HPDE6-E6E7 (cell line): ENCODE results near the gene SLFN12L.
A peak's percentile ranks its signal among the peaks of the same experiment; 100 is the strongest.
"Not testable (repeated sequence)": the region's sequence is repeated elsewhere in the genome, so short reads cannot be mapped to it uniquely, and the experiment has no call there.

Experiments
- DNase-seq: peaks from one replicate; pipeline ENCODE4 v3.0.0; 2011; ENCODE audit warnings: missing footprints; ENCODE audit errors: extremely low spot score

Gene SLFN12L

DNA sequence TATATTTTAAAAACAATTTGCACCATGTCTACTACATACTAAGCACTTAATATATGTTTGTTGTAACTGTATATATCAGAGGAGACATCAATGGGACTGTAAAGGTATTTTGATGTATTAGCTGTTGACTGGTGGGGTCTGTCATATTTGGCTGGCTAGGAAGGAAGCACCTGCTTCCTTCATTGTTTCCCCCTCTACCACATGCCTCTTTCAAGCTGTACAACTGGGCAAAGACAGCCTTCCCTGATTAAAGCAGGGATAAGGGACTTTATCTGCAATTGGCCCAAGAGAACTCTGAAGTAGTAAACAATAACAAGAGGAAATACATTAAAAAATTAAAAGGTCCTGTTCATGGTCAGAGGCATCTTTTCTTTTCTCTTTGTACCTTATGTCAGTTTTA lies 5.5 kb upstream of the SLFN12L start:
- no peak for DNase-seq

DNA sequence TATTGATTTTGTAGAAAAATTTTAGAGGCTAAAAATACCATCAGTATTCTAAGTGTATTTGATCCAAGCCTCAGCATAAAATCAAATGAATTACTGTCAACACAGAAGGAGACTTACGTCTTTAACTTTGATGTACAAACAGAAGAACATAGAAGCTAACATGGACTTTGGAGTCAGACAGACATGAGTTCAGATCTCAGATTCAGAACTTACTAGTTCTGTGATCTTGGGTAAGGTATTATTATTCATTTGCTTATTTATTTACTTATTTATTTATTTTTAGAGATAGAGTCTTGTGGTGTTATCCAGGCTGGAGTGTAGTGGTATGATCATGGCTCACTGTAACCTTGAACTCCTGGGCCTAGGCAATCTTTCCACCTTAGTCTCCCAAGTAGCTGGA lies 4.0 kb upstream of the SLFN12L start:
- no peak for DNase-seq

DNA sequence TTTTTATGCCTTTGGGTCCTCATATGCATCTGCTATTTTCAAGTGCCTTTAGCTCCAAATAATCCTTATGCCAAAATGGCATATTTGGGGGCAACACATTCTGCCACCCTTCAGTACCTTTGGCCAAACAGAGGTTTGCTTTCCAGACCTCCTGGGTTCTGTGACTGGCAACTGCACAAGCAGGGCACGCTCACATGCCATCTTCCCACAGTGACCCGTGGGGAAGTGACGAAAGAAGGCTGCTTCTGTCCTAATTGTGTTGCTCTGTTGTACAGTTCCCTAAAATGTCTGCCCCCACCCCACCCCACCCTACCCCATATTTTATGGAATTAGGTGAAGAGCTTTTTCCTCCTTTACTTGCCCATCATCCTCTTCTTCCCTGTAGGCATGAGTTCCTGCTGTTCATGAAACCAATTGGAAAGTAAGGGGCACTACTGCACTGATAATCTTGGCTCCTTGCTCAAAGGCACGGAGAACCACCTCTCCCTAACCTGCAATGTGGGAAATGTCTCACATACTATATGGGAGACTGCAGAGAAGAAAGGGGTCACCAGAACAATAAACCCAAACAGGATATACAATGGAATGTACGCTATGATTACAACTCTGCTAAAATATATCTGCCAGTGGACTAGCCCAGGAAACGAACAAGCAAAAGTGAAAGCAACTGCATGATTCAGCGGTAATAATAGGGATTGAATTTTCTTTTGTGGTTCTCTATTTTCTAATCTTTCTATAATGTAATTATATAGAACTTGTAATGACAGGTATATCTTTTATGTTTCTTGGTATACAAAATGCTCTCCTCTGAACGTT lies 3.3 kb upstream of the SLFN12L start:
- DNase-seq, result peak; percentile 37

DNA sequence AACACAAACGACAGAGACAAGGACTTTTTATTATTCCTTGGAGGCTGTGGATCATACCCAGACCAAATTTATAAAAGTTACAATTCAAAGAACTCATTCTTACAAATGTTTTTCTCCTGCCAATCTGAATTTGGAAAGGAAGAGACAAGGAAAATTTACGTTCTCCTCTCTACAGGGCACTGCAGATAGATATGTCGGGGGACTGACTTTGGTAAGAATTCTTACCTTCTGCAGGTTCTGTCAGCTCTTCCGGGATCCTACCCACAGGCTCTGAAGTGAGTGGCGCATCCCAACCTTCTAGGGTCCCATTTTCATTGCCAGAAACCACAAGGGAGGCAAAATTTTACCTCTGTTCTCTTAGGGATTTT lies 2.2 kb upstream of the SLFN12L start:
- no peak for DNase-seq

DNA sequence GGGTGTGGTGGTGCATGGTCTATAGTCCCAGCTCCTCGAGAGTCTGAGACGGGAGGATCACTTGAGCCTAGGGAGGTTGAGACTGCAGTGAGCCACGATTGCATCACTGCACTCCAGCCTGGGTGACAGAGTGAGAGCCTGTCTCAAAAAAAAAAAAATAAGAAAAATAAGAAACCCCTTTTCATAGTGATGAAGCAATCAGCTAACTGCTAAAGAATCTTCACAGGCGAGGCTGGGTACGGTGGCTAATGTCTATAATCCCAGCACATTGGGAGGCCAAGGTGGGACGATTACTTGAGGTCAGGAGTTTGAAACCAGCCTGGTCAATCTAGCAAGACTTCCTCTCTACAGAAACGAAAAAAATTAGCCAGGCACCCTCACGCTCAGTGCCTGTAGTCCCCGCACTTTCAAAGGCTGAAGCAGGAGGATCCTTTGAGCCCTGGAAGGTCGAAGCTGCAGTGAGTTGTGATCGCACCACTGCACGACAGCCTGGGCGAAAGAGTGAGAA lies 760 bp downstream of the SLFN12L start:
- no peak for DNase-seq

DNA sequence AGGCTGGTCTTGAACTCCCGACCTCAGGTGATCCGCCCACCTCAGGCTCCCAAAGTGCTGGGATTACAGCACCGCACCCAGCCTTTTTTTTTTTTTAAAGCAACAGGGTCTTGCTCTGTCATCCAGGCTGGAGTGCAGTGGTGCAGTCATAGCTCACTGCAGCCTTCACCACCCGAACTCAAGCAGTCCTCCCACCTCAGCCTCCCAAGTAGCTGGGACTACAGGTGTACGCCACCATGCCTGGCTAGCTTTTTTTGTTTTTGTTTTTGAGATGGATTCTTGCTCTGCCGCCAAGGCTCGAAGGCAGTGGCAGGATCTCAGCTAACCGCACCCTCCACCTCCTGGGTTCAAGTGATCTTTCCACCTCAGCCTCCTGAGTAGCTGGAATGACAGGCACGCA lies 2.1 kb downstream of the SLFN12L start:
- DNase-seq, result not testable (repeated sequence)

DNA sequence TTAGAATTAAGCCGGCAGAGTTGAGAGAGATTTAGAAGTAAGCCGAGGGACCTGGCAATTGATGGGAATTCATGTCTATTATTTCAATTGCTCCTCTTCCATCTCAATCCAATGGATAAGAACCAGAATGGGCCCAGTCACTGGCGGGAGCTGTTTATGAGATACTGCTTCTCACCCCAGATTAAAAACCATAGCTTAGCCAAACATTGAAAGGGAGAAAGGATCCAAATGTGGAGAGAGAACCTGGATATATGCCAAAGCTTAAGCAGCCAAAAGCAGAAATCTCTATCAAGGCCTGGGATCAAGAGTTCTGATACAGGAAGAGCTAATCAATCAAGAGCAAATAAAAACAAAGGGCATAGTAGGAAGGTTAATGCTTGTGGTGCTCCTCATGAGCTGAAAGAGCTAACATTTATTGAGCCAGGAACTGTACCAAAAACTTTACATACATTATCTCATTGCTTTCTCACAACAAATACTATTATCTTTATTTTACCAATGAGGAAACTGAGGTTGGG lies 2.8 kb downstream of the SLFN12L start:
- no peak for DNase-seq

DNA sequence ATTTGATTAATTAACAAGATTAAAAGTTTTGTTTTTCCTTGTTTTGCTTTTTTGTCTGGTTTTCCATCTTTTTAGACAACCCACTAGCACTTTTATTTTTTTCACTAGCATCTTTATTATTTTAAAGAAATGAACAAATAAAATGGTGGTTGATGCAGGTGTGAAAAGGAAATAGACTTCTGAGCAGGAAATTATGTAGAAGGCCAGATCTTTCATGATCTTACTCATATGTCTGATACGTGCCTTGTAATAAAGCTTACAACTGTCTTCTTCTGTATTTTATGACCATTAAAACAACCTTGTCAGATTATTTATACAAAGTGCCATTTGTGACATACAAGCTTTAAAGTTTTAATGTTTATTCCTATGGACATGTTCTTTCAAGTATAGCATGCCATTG lies 6.3 kb downstream of the SLFN12L start:
- no peak for DNase-seq

DNA sequence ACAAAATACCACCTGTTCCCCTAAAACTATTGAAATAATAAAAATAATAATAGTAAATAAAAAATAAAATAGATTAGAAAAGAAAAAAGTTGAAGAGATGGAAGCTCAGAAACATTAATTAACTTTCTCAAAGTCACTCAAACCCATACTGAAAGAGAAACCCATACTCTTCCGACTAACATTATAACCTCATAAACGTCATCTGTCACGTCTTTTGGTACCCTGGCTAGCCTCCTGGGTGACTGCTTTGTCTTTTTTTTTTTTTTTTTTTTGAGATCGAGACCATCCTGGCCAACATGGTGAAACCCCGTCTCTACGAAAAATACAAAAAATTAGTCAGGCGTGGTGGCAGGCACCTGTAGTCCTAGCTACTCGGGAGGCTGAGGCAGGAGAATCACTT lies 7.6 kb downstream of the SLFN12L start:
- no peak for DNase-seq

DNA sequence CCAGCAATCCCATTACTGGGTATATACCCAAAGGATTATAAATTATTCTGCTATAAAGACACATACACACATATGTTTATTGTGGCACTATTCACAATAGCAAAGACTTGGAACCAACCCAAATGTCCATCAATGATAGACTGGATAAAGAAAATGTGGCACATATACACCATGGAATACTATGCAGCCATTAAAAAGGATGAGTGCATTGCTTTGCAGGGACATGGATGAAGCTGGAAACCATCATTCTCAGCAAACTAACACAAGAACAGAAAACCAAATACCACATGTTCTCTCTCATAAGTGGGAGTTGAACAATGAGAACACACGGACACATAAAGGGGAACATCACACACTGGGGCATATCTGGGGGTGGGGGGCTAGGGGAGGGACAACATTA lies 8.2 kb downstream of the SLFN12L start:
- DNase-seq, result not testable (repeated sequence)

DNA sequence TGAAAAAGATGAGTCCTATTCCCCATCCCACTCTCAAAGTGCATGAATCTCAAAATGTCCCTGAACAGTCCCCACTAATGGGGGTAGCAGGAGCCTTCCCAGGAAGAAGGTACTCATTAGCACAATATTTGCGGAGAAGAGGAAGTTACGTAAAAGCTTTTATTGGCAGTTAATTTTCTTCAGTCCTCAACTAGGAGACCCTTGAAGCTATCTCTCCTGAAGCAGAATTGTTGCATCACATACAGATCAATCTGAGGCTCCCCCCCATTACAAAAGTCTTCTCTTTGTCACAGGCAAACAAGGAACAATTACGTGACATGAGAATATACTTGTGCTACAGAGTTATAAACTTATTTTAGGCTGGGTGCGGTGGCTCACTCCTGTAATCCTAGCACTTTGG lies 14.2 kb downstream of the SLFN12L start:
- DNase-seq, result no peak

DNA sequence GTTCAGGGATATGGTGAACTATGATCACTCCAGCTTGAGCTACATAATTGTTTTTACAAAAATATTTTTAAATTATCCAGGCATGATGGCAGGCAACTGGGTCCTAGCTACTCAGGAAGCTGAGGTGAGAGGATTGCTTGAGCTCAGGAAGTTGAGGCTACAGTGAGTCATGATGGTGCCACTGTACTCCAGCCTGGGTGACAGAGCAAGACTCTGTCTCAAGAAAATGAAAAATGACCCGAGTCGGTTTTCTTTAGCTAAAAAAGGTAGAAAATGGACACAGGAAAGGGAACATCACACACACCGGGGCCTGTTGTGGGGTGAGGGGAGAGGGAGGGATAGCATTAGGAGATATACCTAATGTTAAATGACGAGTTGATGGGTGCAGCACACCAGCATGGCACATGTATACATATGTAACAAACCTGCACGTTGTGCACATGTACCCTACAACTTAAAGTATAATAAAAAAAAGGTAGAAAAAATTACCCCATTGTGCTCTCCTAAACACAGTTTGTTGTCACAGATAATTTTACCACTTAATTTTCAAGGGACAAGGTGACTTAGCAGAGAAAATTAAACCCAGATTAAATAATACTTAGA lies 15.7 kb downstream of the SLFN12L start:
- DNase-seq, result not testable (repeated sequence)

DNA sequence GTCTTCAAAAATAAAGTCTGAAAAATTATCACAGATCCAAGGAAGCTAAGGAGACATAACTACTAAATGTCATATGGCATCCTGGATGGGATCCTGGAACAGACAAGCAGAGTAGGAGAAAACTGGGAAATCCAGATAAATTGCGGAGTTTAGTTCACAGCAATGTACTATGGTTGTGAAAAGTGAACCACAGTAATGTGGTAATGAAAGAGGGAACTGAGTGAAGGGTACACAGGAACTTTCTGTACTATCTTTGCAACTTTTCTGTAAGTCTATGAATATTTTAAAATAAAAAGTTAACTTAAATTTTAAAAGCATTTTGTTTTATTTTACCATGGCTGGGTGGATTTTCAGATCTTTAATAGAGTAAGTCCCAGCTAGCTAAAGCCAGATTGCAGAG lies 16.3 kb downstream of the SLFN12L start:
- no peak for DNase-seq

DNA sequence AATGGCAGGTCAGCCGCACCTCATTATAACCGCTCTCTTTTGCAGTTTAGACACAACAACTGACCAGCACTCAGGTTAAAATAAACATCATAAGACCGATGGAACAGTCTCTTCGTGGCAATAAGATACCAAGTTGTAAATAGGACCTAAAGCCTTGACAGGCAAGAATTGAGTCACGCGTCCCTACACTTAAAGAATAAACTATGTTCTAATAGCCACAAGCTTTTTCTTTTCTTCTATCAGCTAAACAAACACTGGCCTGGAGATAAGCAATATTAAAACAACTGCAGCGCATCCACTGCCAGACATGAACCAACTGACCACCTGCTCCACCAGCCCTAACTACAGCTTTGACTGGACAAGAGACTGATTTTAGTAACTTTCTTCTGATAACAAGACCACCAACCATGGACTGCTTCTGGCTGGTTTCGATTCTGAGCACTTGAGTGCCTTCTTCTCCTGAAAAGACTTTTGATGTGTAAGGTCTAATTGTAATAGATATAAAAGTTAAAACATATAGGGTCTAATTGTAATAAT lies 17.5 kb downstream of the SLFN12L start:
- no peak for DNase-seq

DNA sequence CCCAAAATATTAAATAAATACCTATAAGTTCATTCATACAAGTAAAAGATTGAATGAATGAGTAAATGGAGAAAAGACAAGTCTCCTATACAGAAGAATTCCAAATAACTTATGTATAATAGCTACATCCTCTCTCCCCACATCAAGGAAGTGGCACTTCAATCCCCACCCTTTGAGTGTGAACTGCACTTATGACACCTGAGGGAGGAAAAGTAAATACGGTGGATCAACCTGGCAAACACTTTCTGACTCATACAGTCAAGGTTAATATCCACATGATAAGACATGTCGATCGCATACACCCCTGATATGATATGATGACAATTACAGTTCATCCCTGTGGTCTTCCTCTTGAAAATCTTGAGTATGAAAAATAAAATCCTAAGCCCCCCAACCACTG lies 18.0 kb downstream of the SLFN12L start:
- DNase-seq, result peak; percentile 86

DNA sequence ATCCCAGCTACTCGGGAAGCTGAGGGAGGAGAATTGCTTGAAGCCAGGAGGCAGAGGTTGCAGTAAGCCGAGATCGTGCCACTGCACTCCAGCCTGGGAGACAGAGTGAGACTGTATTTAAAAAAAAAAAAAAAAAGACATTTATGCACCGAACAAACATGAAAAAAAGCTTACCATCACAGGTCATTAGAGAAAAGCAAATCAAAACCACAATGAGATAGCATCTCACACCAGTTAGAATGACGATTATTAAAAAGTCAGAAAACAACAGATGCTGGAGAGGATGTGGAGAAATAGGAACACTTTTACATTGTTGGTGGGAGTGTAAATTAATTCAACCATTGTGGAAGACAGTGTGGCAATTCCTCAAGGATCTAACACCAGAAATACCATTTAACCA lies 19.0 kb downstream of the SLFN12L start:
- not testable (repeated sequence) for DNase-seq

DNA sequence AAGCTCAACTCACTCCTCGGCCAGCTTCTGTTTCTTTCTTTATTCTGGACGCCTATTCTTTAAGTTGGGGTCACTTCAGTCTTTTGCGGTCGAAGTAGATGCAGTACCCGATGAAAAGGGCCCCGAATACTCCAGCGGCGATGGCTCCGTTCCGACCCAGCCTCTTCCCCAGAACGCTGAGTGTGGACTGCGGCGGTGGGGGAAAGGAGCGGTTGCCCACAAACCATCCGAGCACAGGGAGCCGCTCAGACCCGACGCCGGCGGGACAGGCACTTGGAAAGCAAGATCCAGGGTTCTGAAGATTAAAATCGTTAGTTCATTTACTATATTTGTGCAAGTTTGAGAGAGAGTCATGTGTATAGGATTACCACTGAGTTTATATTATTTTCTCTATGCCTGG lies 22.5 kb downstream of the SLFN12L start:
- DNase-seq, result no peak

DNA sequence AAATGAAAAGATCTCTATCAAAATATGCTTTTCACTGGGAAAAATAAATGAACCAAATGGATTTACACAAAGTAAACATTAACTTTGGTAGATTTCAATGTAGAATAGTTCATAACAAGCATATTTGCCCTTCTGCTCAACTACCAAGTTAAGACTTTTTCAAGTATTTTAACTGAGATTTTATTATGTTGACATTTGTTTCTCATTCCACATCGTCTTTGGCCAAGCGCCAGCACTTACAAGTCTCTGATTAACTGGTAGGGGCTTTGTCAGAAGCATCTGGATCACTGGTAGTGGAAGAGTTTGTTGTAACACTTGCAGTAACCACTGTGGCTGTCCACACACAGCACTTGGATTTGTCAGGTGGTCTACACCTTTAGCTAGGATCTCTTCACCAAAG lies 22.9 kb downstream of the SLFN12L start:
- DNase-seq, result no peak

DNA sequence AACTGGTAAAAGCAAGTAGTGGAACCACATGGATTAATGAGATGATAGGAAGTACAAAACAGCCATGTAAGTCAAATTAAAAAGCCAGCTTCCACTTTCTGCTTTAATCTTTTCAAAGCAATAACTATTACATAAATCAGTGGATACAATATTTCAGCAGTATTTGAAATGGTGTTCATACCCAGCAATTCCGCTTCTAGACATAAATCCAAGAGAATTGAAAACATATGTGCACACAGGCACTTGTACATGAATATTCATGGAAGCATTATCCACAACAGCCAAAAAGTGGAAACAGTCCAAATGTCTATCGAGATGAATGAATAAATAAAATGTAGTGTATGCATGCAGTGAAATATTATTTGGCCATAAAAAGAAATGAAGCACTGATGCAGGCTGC lies 27.4 kb downstream of the SLFN12L start:
- no peak for DNase-seq

DNA sequence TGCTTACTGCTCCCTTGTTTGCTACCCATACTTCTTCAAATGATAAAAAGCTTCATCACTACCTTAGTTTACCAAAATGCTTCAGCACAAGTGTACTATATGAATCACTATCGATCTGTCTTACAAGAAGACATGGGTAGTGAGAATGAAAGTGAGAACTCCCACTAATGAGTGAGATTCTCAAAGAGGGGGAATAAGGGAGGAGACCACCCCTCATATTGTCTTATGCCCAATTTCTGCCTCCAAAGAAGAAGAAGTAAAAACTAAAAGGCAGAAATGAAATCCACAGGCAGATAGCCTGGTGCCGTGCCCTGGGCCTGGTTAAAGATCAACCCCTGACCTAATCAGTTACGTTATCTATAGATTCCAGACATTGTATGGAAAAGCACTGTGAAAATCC lies 29.8 kb downstream of the SLFN12L start:
- not testable (repeated sequence) for DNase-seq

DNA sequence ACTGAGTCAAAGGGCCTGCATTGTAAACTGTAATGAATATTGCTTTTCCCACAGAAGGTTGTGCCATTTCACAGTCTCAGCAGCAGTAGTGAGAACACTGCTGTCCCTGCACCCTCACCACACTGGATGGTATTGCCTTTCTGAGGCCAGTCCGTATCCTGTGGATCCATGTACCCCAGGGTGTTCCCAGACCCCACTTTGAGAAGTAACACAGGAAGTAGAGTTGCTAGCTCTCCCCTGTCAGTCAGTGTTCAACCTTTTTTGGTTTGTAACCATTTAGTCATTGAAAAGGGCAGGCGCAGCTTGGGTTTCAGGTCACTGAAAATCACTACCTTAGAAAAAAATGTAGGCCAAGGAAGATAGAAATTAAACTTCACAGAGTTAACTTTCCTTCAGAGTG lies 37.9 kb downstream of the SLFN12L start:
- no peak for DNase-seq

DNA sequence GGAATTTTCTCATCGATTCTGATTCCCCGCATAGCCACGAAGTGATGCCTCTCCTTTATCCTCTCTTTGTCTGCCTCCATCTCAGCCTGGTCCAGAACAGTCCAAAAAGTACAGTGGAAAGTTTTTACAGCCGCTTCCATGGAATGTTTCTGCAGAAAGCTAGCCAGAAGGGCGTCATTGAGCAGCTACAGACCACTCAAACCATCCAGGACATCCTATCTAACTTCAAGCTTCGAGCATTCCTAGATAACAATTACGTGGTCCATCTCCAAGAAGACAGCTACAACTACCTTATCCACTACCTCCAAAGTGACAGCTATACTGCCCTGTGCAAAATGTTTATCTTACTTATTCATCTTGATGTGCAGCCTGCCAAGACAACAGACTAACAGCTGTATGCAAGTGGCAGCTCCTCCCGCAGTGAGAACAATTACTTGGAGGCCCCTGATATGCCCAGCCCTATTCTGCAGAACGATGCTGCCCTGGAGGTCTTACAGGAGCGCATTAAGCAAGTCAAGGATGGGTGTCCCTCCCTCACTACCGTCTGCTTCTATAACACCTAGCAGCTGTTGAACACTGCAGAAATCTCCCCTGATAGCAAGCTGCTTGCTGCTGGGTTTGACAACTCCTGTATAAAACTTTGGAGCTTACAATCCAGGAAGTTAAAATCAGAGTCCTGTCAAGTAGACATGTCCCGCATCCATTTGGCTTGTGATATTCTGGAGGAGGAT lies 38.9 kb downstream of the SLFN12L start:
- DNase-seq, result no peak
